HEK293 (cell line): ENCODE measurements around the gene YIPF1.

Source experiments
- CTCF ChIA-PET: fragments of 350-600 bp; formaldehyde crosslinking; extraction: SDS; loops from one replicate; lab custom pipeline; 2021; ENCODE audit warnings: antibody characterized with exemption; lab: Yijun Ruan, JAX
- POLR2A ChIA-PET: fragments of 300-600 bp; formaldehyde crosslinking; extraction: SDS; loops from one replicate; lab custom pipeline; 2020; ENCODE audit warnings: antibody characterized with exemption, inconsistent platforms; lab: Yijun Ruan, JAX
- H3K27ac ChIP-seq: fragments of 200-500 bp; sonication (Bioruptor generic); 2 replicates; pipeline ENCODE4 v1.5.1; 2014; ENCODE audit warnings: low read depth, low read length, control low read depth, inconsistent platforms; ENCODE audit errors: extremely low read depth
- H3K36me3 ChIP-seq, 2 experiments: fragments of 200-500 bp in 1 of 2; sonication (Bioruptor generic) in 1 of 2; 1 replicate in 1 of 2; 2 replicates in 1 of 2; pipeline ENCODE4 v1.5.1; 2014 to 2017; ENCODE audit warnings: inconsistent platforms in 2 of 2, low read length in 2 of 2; ENCODE audit not compliant: control insufficient read depth in 2 of 2, insufficient read depth in 1 of 2
- H3K4me1 ChIP-seq: fragments of 200-500 bp; sonication (Bioruptor generic); 2 replicates; pipeline ENCODE4 v1.5.1; 2014; ENCODE audit warnings: mild to moderate bottlenecking, low read length, inconsistent platforms; ENCODE audit not compliant: control insufficient read depth, insufficient read depth
- H3K4me3 ChIP-seq: 2 replicates; pipeline ENCODE4 v1.5.1; 2011; ENCODE audit warnings: low read depth, mild to moderate bottlenecking, control low read depth, low read length, moderate library complexity
- H3K9me3 ChIP-seq: fragments of 200-500 bp; sonication (Bioruptor generic); 2 replicates; pipeline ENCODE4 v1.5.1; 2014; ENCODE audit warnings: low read depth, low read length, inconsistent platforms; ENCODE audit not compliant: control insufficient read depth, insufficient read depth
- SALL2 ChIP-seq: fragments of 450-650 bp; formaldehyde crosslinking; IDR thresholded peaks from 2 replicates; pipeline ENCODE4 v1.5.0; 2017; ENCODE audit warnings: missing biosample characterization, mild to moderate bottlenecking, missing genetic modification characterization, borderline replicate concordance
- SCRT2 ChIP-seq: fragments of 450-650 bp; formaldehyde crosslinking; IDR thresholded peaks from 2 replicates; pipeline ENCODE4 v1.5.1; 2016; ENCODE audit warnings: missing biosample characterization, missing genetic modification characterization
- YY1 ChIP-seq: fragments of 450-650 bp; formaldehyde crosslinking; IDR thresholded peaks from 2 replicates; pipeline ENCODE4 v1.5.1; 2018; ENCODE audit warnings: missing biosample characterization, missing genetic modification characterization
- ZBTB17 ChIP-seq: fragments of 450-650 bp; formaldehyde crosslinking; IDR thresholded peaks from 2 replicates; pipeline ENCODE4 v1.5.1; 2016; ENCODE audit warnings: missing biosample characterization, missing genetic modification characterization
- ZBTB7A ChIP-seq: fragments of 450-650 bp; formaldehyde crosslinking; IDR thresholded peaks from 2 replicates; pipeline ENCODE4 v1.5.1; 2016; ENCODE audit warnings: low read depth, missing biosample characterization, missing genetic modification characterization
- ZEB2 ChIP-seq: fragments of 450-650 bp; formaldehyde crosslinking; IDR thresholded peaks from 2 replicates; pipeline ENCODE4 v1.5.1; 2016; ENCODE audit warnings: missing biosample characterization, missing genetic modification characterization
- ZNF19 ChIP-seq: fragments of 450-650 bp; formaldehyde crosslinking; IDR thresholded peaks from 2 replicates; pipeline ENCODE4; 2016; ENCODE audit warnings: missing biosample characterization, missing genetic modification characterization, low read depth
- ZNF223 ChIP-seq: fragments of 450-650 bp; formaldehyde crosslinking; IDR thresholded peaks from 2 replicates; pipeline ENCODE4 v1.5.1; 2016; ENCODE audit warnings: missing biosample characterization, missing genetic modification characterization
- ZNF341 ChIP-seq: fragments of 450-650 bp; formaldehyde crosslinking; IDR thresholded peaks from 2 replicates; pipeline ENCODE4; 2016; ENCODE audit warnings: low read depth, missing biosample characterization, missing genetic modification characterization
- ZNF473 ChIP-seq: fragments of 450-650 bp; formaldehyde crosslinking; IDR thresholded peaks from 2 replicates; pipeline ENCODE4 v1.5.1; 2017; ENCODE audit warnings: missing biosample characterization, missing genetic modification characterization
- ZNF626 ChIP-seq: fragments of 450-650 bp; sonication (Bioruptor Pico); formaldehyde crosslinking; IDR thresholded peaks from 2 replicates; pipeline ENCODE4 v1.5.1; 2018; ENCODE audit warnings: missing biosample characterization, missing genetic modification characterization, inconsistent platforms
- ZNF701 ChIP-seq: fragments of 450-650 bp; formaldehyde crosslinking; IDR thresholded peaks from 2 replicates; pipeline ENCODE4 v1.5.1; 2016; ENCODE audit warnings: missing biosample characterization, missing genetic modification characterization
- ZNF76 ChIP-seq: fragments of 450-650 bp; formaldehyde crosslinking; IDR thresholded peaks from 2 replicates; pipeline ENCODE4; 2016; ENCODE audit warnings: low read depth, missing biosample characterization, missing genetic modification characterization, borderline replicate concordance
- ZNF768 ChIP-seq: fragments of 450-650 bp; formaldehyde crosslinking; IDR thresholded peaks from 2 replicates; pipeline ENCODE4 v1.5.1; 2018; ENCODE audit warnings: missing biosample characterization, mild to moderate bottlenecking, missing genetic modification characterization
- ZNF785 ChIP-seq: fragments of 450-650 bp; formaldehyde crosslinking; IDR thresholded peaks from 2 replicates; pipeline ENCODE4 v1.5.1; 2016; ENCODE audit warnings: missing biosample characterization, missing genetic modification characterization
- ZNF830 ChIP-seq: fragments of 450-650 bp; IDR thresholded peaks from 2 replicates; pipeline ENCODE4 v1.5.0; 2018; ENCODE audit warnings: missing biosample characterization, missing genetic modification characterization, low read depth, mild to moderate bottlenecking, moderate library complexity
- ZXDB ChIP-seq: fragments of 450-650 bp; formaldehyde crosslinking; IDR thresholded peaks from 2 replicates; pipeline ENCODE4 v1.5.1; 2016; ENCODE audit warnings: missing biosample characterization, missing genetic modification characterization
- TF ChIP-seq, protein P1 (sequence below): fragments of 450-650 bp; formaldehyde crosslinking; IDR thresholded peaks from 2 replicates; pipeline ENCODE4 v1.5.1; 2017; ENCODE audit warnings: missing biosample characterization, mild to moderate bottlenecking, missing genetic modification characterization, moderate library complexity
- TF ChIP-seq, protein P2 (sequence below): fragments of 450-650 bp; IDR thresholded peaks from 2 replicates; pipeline ENCODE4 v1.5.1; 2018; ENCODE audit warnings: missing biosample characterization, missing genetic modification characterization
- TF ChIP-seq, protein P3 (sequence below): fragments of 450-650 bp; formaldehyde crosslinking; IDR thresholded peaks from 2 replicates; pipeline ENCODE4 v1.5.1; 2016; ENCODE audit warnings: missing biosample characterization, missing genetic modification characterization, low read depth
- TF ChIP-seq, protein P4 (sequence below): fragments of 450-650 bp; formaldehyde crosslinking; IDR thresholded peaks from 2 replicates; pipeline ENCODE4 v1.5.1; 2016; ENCODE audit warnings: missing biosample characterization, missing genetic modification characterization
- TF ChIP-seq, protein P5 (sequence below): fragments of 450-650 bp; formaldehyde crosslinking; IDR thresholded peaks from 2 replicates; pipeline ENCODE4 v1.5.1; 2016; ENCODE audit warnings: missing biosample characterization, missing genetic modification characterization

The YIPF1 gene

DNA sequence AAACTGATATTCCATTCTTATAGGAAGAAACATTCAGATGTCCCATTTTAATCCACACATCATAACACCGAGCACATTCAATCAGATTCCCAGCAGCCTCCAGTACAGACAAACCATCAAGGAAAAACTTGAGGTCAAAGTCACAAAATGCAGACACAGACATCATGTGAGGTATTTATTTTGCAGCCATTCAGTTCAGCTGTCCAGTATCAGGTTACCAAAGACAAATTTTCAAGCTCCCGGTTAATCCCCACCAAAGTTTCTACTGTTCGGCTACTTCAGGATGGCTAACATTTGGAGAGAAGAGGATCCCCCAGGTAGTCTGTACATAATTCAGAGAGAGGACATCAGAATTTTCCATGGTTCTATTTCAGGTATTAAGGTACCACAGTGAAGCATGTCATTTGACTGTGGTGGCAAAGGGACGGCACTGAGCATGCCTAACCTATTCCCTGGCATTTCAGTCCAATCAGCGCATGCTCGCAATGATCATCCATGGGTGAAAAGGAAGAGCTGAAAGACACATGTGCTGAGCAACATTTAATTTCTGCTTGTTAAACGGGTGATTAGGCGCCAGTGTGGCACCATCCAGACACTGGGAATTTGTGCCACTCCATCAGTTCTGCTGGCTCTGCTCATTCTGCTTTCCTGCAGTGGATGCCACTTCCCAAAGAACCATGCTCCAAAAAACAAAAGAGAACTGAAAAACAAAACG lies 37.9 kb downstream of the YIPF1 start (continued):
- TF ChIP-seq, protein P1, sequence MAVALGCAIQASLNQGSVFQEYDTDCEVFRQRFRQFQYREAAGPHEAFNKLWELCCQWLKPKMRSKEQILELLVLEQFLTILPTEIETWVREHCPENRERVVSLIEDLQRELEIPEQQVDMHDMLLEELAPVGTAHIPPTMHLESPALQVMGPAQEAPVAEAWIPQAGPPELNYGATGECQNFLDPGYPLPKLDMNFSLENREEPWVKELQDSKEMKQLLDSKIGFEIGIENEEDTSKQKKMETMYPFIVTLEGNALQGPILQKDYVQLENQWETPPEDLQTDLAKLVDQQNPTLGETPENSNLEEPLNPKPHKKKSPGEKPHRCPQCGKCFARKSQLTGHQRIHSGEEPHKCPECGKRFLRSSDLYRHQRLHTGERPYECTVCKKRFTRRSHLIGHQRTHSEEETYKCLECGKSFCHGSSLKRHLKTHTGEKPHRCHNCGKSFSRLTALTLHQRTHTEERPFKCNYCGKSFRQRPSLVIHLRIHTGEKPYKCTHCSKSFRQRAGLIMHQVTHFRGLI, result no peak
- no peak for TF ChIP-seq ZNF76 (tag by site-specific recombination)
- no peak for TF ChIP-seq ZNF341 (tag by site-specific recombination)
- TF ChIP-seq, protein P2, sequence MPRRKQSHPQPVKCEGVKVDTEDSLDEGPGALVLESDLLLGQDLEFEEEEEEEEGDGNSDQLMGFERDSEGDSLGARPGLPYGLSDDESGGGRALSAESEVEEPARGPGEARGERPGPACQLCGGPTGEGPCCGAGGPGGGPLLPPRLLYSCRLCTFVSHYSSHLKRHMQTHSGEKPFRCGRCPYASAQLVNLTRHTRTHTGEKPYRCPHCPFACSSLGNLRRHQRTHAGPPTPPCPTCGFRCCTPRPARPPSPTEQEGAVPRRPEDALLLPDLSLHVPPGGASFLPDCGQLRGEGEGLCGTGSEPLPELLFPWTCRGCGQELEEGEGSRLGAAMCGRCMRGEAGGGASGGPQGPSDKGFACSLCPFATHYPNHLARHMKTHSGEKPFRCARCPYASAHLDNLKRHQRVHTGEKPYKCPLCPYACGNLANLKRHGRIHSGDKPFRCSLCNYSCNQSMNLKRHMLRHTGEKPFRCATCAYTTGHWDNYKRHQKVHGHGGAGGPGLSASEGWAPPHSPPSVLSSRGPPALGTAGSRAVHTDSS (tag by site-specific recombination), result no peak

DNA sequence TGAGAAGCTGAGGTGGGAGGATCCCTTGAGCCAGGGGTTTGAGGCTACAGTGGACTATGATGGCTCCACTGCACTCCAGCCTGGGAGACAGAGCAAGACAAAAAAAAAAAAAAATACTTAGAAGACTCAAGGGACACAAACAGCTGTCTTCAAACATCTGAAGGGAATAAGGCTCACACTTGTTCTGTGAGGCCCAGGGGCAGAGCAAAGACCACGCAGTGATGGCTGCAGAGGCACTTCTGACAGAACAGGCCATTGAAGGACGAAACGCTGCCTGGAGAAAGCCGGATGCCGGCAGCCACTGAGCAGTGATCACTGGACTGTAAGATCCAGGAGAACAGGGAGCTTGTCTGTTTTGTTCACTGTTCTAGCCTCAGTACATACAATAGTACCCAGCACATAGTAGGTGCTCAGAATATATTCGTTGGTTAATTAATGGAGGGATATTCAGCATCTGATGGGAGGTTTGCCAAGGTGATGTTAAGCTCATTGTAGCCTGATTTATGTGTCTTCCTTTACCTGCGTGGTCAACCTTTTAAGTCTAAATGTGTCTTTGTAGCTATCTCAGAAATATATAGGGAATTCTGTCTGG lies 39.4 kb downstream of the YIPF1 start:
- CTCF ChIA-PET, result interaction anchor here (0.6 to 5.2 kb wide), 5 partner anchors 9 to 83 kb away, joined by 3 to 35 read pairs (median 3); no protein-coding TSS in a partner anchor
- Histone ChIP-seq H3K27ac (no peak overlapping the region), H3K9me3 (no peaks in the 10 kb centered on the region), H3K4me3 (no peak overlapping the region), H3K36me3 (peaks cover 0 to 23% of the 10 kb centered on the region in 2 experiments; a peak in 1 of 3 replicates), H3K4me1 (no peaks in the 10 kb centered on the region)
- POLR2A ChIA-PET, result no interaction called here
- no peak for TF ChIP-seq ZNF223 (tag by site-specific recombination)
- TF ChIP-seq, protein P3, sequence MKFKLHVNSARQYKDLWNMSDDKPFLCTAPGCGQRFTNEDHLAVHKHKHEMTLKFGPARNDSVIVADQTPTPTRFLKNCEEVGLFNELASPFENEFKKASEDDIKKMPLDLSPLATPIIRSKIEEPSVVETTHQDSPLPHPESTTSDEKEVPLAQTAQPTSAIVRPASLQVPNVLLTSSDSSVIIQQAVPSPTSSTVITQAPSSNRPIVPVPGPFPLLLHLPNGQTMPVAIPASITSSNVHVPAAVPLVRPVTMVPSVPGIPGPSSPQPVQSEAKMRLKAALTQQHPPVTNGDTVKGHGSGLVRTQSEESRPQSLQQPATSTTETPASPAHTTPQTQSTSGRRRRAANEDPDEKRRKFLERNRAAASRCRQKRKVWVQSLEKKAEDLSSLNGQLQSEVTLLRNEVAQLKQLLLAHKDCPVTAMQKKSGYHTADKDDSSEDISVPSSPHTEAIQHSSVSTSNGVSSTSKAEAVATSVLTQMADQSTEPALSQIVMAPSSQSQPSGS (tag by site-specific recombination), result no peak

DNA sequence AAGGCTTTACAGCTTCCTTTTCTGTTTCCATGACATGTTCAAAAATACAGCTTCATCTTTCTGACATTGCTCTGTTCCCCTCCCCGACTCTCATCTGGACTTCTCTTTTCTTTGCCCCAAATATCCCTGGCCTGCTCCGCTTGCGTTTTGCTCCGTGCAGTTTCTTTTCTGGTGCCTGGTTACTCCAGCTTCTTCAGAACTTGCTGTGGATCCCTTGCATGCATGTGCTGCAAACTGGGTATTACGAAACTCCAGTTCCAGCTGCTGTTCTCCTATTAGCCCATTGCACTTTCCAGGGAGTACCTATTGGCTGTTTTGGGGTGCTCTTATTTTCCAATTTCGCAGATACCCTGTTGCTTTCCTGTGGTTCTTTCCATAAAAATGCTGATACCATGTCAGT lies 41.6 kb downstream of the YIPF1 start:
- peaks cover 0 to 6% of the 10 kb centered on the region in 2 experiments; a peak in 1 of 3 replicates for H3K36me3 ChIP-seq
- POLR2A ChIA-PET, result no interaction called here
- H3K27ac ChIP-seq, result no peak overlapping the region
- H3K4me1 ChIP-seq, result no peaks in the 10 kb centered on the region
- CTCF ChIA-PET, result interaction anchor here (1.3 to 5.2 kb wide), 2 partner anchors 13 to 31 kb away, joined by 3 to 35 read pairs; no protein-coding TSS in a partner anchor
- no peaks in the 10 kb centered on the region for H3K9me3 ChIP-seq
- no peak overlapping the region for H3K4me3 ChIP-seq
- TF ChIP-seq, protein P4, sequence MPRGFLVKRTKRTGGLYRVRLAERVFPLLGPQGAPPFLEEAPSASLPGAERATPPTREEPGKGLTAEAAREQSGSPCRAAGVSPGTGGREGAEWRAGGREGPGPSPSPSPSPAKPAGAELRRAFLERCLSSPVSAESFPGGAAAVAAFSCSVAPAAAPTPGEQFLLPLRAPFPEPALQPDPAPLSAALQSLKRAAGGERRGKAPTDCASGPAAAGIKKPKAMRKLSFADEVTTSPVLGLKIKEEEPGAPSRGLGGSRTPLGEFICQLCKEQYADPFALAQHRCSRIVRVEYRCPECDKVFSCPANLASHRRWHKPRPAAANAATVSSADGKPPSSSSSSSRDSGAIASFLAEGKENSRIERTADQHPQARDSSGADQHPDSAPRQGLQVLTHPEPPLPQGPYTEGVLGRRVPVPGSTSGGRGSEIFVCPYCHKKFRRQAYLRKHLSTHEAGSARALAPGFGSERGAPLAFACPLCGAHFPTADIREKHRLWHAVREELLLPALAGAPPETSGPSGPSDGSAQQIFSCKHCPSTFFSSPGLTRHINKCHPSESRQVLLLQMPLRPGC (tag by site-specific recombination), result no peak
- TF ChIP-seq ZBTB17, result no peak
- no peak for TF ChIP-seq ZNF785 (tag by site-specific recombination)
- TF ChIP-seq, protein P5, sequence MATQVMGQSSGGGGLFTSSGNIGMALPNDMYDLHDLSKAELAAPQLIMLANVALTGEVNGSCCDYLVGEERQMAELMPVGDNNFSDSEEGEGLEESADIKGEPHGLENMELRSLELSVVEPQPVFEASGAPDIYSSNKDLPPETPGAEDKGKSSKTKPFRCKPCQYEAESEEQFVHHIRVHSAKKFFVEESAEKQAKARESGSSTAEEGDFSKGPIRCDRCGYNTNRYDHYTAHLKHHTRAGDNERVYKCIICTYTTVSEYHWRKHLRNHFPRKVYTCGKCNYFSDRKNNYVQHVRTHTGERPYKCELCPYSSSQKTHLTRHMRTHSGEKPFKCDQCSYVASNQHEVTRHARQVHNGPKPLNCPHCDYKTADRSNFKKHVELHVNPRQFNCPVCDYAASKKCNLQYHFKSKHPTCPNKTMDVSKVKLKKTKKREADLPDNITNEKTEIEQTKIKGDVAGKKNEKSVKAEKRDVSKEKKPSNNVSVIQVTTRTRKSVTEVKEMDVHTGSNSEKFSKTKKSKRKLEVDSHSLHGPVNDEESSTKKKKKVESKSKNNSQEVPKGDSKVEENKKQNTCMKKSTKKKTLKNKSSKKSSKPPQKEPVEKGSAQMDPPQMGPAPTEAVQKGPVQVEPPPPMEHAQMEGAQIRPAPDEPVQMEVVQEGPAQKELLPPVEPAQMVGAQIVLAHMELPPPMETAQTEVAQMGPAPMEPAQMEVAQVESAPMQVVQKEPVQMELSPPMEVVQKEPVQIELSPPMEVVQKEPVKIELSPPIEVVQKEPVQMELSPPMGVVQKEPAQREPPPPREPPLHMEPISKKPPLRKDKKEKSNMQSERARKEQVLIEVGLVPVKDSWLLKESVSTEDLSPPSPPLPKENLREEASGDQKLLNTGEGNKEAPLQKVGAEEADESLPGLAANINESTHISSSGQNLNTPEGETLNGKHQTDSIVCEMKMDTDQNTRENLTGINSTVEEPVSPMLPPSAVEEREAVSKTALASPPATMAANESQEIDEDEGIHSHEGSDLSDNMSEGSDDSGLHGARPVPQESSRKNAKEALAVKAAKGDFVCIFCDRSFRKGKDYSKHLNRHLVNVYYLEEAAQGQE (tag by site-specific recombination), result no peak
- no peak for TF ChIP-seq ZEB2 (tag by site-specific recombination)
- TF ChIP-seq ZNF19 (tag by site-specific recombination), result no peak
- no peak for TF ChIP-seq YY1 (tag by site-specific recombination)
- TF ChIP-seq SCRT2 (tag by site-specific recombination), result no peak
- no peak for TF ChIP-seq SALL2 (tag by site-specific recombination)
- no peak for TF ChIP-seq ZNF76 (tag by site-specific recombination)
- no peak for TF ChIP-seq ZNF626 (tag by site-specific recombination)
- no peak for TF ChIP-seq ZNF473 (tag by site-specific recombination)
- TF ChIP-seq ZBTB7A (tag by site-specific recombination), result no peak
- TF ChIP-seq ZXDB (tag by site-specific recombination), result no peak
- TF ChIP-seq ZNF768 (tag by site-specific recombination), result no peak
- TF ChIP-seq ZNF701 (tag by site-specific recombination), result no peak
- TF ChIP-seq ZNF830 (tag by site-specific recombination), result no peak
